ENCODE measurements around the gene GAB2.

GAB2 gene

DNA sequence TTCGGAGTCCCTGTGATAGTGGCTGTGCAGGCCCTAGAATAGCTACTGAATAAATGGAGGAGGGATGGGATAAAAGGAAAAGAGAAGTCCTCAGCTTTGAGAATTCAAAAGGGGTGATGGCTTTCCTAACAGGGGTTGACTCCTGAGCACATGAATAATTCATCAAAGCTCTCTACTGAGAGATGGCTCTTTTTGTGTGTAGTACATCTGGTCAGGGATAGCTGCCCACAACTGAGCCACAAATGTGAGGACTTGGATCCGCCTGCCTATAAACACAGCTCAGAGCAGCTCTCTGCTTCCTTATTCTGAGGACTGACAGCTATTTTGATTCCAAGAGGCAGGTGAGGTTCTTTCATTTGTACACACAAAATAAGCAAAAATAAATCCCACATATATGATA is 146.6 kb downstream of the GAB2 start:
- DNase-seq = no peak

DNA sequence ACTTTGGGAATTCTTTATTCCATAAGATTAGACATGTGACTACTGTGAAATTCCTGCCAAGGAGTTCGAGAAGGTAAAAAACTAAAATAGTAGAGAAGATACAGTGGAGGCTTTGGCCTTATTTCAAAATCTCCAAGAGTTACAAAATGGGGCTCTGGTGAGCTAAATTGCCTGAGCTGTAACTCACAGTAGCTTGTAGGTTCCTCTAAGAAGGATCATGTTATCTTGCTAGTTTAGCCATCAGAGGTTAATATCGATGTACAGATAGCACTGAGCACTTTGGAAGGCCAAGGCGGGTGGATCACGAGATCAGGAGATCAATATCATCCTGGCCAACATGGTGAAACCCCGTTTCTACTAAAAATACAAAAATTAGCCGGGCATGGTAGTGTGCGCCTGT is 147.8 kb downstream of the GAB2 start:
- no peak for DNase-seq

DNA sequence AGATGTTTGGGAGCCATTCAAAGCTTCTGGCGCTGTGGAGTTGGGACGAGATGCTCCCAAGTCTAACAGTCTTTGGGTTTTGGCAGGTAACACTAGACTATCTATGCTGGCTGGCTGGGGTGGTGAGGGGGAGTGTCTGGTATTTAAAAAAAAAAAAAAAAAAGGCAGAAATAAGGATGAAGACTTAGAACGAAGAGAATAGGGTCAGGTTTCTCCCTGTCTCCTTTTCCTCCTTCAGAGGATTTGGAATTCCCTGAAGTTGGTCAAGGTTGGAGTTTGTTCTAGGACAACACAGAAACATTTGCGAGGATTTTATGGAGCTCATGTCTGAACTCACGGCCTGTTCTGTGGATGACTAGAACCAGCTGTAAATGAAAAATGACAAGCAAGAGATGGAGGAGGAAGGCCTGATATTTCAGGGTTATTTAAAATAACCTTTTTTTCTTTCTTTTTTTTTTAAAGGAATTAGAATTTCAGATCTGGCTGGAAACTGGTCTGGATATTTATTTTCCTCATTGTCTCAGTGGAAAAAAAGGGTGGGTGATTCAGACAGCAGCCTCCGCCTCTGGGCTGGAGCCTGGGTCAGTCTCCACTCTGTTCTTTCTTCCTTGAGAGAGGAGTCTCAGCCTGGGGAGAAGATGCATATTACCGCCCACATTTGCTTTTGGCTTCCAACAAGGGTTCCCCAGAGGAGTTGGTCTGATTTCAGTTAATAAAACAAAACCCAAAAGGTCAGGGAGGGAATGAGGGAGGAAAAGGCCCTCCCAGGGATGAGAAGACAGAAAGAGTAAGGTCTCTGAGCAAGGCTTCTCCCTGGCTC is 148.8 kb downstream of the GAB2 start:
- no peak for DNase-seq

DNA sequence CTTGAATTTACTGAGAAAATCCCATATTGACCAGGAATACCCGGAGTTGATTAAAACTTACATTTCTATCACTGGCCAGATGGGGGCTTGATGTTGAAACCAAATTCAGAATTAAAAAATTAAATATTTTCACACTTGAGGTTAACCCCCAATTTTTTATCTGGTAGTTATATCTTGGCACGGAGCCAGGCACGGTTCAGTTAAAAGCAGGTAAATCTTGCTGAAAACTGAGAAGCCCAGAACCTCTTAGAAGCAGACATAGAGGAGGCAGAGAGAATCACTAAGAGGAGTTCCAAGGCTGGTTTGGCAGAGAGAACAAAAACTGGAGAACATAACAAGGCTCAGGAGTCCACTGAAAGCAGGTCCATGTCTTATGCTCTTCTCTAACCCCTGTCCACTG is 151.2 kb downstream of the GAB2 start:
- DNase-seq = no peak

DNA sequence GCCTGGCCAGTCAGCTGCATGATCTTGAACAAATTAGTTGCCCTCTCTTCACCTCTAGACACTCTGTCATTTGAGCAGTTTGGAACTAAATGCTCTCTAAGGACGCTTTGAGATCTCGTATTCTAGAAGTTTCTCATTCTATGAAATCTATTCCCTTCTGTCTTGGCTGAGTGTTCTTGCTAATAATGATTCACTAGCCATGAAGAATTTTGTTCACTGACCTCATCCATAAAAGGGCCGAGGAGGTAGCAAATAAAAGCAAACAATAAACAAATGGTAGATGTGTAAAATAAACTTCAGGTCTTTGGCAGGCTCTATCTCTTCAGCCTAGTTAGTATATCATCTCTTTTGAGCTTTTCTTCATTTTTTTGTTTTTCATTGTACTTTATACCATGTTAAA is 152.3 kb downstream of the GAB2 start:
- DNase-seq = no peak

DNA sequence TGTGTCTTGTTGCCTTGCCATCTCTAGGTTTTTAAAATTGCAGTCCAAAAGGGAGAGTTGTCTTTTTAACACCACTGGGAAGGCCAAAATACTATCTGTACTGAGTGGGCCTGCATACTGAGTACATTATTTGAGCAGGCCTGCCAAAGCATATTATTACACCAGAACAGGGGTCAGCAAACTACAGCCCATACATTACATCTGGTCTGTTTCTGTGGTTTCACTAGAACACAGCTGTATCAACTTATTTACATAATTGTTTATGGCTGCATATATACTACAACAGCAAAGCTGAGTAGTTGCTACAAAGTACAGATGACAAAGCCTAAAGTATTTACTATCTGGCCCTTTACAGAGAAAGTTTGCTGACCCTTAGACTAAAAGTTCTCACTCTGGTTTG is 154.9 kb downstream of the GAB2 start:
- DNase-seq = no peak

DNA sequence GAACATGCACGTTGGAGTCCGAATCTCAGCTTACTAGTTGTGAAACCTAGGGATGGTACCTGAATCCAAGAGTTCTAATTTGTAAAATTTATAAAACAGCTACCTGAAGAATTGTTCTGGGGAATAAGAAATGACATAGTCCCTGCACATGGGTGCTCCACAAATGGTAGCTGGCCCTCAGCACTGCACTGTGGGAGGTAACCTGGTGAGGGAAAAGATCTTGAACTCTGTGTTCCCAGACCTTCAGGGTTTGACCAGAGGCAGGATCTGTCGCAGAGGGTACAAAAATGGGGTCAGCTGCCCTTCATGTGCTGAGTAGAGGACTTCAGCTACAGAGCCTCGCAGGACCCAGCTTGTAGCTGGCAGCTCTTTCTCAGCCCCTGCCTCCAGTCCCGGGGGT is 155.4 kb downstream of the GAB2 start:
- DNase-seq = no peak

DNA sequence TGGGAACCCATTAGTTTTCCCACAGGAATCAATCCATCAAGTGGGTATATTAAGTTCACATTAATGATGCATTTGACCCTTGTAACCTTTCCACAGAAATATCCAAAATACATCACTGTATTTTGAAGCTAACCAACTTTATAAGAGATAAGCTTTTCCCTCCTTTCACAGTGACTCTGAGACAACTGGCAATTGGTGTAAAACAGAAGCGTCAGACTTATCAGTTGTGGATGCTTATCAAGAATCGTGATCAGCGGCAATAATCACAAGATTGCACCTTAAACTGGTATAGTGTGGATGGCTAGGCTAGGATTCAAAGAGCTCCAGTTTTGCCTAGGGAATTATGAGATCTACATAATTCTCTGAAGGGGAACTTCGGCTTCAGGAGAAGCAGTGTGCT is 155.8 kb downstream of the GAB2 start:
- no peak for DNase-seq

DNA sequence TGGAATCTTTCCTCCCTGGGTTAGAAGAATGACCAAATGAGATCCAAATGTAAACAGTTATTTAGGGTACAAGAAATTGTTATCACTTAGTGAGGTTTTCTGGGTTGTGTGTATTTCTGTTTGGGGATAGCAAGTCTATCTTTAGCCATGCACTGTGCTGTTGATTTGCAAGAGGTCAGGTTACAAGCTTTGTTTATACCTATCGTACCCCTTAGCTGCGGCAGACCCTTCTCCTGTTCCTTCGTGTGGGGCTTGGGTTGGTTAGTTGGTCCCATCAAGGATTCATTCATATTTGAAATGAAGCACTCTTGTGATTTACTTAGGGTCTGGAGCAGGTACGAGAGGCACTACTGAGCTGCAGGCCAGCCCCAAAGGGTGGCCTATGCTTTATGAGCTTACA is 156.3 kb downstream of the GAB2 start:
- DNase-seq = no peak

DNA sequence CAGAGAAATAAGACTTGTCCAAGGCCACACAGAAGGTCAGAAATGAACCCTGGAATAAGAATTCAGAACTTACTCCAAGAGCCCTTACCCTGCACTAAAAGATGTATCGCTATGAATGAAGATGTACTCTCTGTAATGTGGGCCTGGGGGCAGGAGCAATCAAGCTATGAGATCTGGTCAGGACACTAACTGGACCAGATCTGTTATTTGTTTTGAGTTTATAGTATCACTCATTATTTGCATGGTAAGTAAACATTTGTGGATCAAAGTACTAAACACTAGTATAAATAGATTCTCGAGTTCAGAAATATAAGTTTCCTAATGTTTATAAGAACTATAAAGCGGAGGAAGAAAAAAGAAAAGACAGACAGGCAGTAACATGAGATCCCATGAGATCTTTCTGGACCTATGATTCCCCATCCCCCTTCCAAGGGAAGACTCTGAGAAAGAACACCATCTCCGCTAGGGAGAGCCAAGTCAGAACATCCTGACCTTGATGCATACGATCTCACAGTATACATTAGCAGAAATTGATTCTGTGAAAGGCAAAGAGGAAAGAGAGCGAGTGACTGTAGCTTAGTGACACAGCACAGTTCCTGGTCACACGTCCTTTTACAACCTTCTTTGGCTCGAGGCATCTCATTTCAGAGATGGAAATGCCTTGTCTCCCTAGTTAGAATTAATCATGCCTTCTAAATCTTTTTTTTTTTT is 157.7 kb downstream of the GAB2 start:
- no peak for DNase-seq

DNA sequence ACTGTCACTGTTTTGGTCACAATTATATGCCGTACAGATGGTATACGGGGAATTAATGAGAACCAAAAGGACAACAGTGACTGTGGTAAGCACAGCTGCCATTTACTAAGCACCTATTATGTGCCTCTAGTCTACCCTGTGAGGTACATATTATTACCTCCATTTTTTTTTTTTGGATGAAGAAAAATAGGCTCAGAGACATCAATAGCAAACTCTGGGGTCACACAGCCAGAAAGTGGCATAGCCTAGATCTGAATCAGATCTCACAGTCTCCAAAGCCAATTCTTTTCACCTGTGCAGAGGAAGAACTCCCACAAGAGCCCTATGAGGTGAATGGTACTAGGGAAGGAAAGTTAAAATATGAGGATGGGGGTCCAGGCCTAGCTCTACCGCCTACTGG is 160.0 kb downstream of the GAB2 start:
- no peak for DNase-seq

DNA sequence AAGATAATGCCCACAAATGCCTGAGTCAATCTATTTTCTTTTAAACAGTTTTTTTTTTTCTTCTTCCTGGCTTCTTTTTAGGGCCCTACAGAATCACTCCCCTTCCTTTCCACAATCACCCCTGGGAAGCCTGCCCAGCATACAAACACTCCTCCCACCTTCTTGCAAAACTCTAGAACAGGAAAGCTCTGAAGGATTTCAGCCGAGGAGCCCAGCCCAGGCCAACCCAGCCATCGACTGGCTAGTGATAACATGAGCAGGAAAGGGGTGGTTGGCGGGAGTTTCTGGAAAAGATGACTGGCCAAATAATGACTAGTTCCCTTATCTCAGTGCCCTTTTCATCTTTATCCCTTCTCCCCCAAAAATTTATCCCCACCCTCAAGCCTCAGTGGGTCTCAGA is 160.7 kb downstream of the GAB2 start:
- DNase-seq = no peak

DNA sequence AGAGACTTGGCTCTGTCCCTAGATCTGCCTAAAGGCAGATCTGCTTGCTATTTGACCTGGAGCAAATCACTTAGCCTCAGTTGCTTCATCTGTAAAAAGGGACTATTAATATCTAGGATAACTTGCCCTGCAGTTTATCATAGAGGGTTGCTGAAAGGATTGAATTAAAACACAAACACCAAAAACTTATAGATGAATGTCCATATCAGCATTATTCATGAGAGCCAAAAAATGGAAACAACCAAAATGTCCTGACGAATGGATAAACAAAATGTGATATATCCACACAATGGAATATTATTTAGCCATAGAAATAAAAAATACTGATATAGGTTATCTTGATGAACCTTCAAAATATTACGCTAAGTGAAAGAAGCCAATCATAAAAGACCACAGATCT is 161.7 kb downstream of the GAB2 start:
- no peak for DNase-seq

DNA sequence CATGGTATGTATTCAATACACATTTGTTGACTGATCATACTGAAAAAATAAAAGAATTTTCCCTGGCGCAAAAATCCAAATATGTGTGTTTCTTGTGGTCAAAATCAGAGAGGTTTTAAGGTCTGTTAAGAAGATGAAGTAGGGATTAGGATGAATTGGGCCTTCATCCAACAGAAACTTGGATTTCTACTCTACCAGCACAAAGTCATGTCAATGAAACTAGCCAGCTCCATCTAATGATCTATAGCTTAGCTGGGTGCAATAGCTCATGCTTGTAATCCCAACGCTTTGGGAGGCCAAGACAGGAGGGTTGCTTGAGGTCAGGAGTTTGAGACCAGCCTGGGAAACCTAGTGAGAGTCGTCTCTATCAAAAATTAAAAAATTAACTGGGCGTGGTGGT is 163.4 kb downstream of the GAB2 start:
- no peak for DNase-seq

DNA sequence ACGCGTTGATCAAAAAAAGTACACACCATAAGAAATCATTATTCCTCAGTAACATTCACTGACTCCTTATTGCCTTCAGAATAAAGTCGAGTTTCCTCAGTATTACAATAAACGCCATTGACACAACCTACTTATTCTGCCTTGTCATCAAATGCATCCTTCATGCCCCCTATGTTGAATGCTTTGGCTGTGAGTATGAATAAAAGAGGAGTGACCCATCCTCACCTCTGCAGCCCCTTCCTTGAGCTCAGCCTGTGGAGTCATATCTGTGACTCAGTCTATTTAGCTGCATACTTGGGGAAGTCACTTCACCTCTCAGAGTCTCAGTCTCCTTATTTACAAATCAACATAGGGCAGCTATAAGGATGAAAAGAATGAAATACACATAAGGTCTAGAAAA is 163.8 kb downstream of the GAB2 start:
- DNase-seq = no peak

DNA sequence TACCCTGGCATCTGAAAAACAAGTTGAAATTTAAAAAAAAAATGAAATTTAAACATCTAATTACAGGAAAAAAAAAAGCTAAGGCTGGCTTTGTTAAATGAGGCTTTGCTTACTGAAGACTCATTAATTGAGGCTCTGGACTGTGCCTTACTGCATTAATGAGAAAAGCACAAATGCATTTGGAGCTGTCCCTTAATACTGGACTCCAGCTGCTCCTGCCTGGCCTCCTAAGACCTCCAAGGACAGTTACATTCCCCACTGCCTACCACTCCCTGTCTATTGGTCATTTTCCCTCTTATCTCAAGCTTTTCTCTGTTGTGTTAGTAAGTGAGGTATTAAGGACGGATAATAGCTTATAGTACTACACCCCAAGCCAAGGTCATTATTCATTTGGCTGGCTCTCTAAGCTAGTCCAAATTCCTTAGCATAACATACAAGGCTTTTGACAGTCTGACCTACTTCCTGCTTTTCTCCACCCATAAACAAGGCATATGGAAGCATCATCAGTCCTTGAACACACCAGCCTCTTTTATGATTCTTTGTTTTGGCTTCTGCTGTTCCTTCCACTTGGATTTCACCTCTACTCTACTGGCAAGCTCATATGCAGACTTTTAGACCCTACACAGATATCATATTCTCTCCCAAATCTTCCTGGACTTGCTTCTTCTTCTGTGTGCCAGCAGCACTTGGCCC is 166.4 kb downstream of the GAB2 start:
- no peak for DNase-seq

DNA sequence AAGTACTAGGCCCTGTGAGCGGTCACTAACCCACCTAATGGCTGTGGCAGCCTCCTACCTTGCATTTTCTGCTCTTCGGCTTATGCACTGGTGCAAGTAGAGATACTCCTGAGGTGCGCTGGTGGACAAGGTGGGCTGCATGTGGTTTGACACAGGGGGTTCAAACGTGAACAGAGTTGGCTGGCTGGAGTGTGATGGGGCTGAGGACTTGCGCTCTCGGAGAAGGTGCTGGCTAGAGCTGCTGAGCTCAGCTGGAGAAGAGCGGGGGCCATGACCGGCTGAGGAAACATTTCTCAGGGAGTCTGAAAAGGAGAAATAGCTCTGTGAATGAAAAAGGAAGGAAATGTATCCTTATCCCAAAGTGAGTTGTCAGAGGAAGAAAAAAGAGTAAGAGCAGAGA is 167.5 kb downstream of the GAB2 start:
- no peak for DNase-seq

DNA sequence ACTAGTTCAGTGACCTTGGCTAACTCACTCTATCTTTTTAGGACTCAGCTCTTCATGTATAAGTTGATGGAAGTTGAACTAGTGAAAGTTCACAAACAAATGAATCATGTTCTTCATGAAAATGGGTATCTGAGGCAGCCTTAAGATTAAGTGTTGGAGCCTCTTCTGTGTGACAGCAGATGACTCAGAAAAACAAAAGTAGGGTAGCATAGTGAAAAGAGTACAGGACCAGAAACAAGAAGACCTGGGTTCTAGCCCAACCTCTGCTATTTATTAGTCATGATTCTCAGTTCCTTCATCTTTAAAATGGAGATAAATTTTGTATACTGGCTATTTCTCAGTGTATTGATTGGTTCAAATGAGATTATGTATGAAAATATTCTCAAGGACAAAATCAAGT is 168.7 kb downstream of the GAB2 start:
- DNase-seq = no peak

DNA sequence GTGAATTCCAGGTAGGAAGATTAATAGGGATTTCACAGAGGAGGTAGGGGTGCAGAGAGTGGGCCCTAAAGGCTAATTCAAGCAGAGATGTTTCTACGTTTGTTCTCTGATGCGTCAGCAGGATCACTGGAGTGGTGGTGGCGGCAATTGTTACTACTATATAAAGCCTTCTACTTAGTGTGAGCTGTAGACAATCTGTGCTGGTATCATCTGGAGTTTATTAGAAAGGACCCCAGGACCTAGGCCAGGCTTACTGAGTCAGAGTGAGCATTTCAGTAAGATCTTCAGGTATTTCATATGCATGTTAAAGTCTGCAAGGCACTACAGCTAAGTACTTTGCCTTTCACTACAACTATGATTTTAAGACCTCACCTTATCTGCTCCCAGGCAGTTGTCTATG is 169.4 kb downstream of the GAB2 start:
- DNase-seq = no peak

DNA sequence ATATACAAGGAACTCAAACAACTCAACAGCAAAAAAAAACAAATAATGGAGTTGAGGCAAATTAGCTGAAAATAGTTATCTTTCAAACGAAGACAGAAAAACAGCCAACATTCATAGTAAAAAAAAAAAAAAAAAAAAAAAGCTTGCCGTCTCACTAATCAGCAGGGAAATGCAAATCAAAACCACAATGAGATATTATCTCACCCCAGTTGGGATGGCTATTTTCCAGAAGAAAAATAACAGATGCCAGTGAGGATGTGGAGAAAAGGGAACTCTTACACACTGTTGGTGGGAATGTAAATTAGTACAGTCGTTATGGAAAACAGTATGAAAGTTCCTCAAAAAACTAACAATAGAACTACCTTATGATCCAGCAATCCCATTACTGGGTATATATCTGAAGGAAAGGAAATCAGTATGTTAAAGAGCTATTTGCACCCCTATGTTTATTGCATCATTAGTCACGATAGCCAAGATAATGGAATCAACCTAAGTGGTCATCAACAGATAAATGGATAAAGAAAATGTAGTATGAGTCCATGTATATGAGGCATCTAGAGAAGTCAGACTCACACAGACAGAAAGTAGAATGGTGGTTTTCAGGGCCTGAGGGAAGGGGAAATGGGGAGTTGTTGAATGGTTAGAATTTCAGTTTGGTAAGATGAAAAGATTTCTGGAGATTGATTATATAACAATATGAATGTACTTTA is 172.9 kb downstream of the GAB2 start:
- DNase-seq = no peak

DNA sequence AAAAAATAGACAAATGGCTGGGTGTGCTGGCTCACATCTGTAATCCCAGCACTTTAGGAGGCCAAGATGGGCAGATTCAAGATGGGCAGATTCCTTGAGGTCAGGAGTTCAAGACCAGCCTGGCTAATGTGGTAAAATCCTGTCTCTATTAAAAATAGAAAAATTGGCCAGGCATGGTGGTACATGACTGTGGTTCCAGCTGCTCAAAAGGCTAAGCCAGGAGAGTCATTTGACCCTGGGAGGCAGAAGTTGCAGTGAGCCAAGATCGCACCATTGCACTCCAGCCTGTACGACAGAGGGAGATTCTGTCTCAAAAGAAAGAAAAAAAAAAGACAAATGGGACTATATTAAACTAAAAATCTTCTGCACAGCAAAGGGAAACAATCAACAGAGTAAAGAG is 173.5 kb downstream of the GAB2 start:
- no peak for DNase-seq

DNA sequence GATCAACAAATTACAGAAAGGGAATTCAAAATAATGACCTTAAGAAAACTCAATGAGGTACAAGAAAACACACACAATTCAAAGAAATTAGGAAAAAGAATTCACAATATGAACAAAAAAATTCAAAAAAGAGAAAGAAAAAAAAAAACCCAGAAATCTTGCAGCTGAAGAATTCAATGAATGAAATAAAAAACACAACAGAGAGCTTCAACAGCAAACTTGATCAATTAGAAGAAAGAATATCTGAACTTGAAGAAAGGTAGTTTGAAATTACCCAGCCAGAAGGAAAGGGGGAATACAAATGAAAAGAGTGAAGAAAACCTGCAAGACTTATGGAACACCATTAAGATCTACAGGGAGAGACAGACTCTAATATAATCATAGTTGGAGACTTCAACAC is 176.1 kb downstream of the GAB2 start:
- DNase-seq = no peak

DNA sequence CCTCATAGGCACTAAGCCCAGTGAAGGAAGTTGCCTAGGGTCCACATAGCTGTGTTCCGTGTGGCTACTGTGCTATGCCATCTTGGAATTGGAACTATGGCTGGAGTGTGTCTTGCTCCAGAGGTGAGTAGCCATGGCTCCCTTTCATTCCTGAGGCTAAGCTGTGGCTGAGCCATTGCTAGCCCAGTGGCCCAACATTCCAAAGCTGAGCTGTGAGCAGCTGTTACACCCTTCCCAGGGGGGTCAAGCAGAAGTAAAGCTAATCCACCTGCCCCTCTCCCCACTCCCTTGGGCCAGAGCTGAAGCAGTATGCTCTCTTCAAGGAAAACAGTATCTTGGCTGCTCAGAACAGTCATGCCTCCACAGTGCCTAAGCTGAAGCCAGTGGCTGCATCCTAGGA is 177.8 kb downstream of the GAB2 start:
- DNase-seq = no peak

All from CD4-positive, alpha-beta T cell treated with Interferon gamma for 1 hour (primary cell).